Astrocyte of the spinal cord (primary cell): Measurements from ENCODE around the gene AQP10.
"Not testable (repeated sequence)": the region's sequence is repeated elsewhere in the genome, so short reads cannot be mapped to it uniquely, and the experiment has no call there.

Experiments used
- DNase-seq: peaks from one replicate; pipeline ENCODE4 v3.0.0; 2011; ENCODE audit warnings: low read depth, low spot score
- H3K4me3 ChIP-seq: 2 replicates; pipeline ENCODE4 v1.5.1; 2011; ENCODE audit warnings: low read depth, mild to moderate bottlenecking, low read length, moderate library complexity
- CTCF ChIP-seq: IDR thresholded peaks from 2 replicates; pipeline ENCODE4 v1.5.1; 2012; ENCODE audit warnings: low read depth, mild to moderate bottlenecking, low read length, inconsistent platforms
- in situ Hi-C: cut with HindIII; loops from 2 replicates; pipeline ENCODE4 v1.10.0; 2017; ENCODE audit warnings: low sequenced_read_pairs

Gene AQP10

GRCh38 chr1:154313066-154313356, 7.9 kb upstream of the AQP10 start:
- no peak for DNase-seq
- TF ChIP-seq CTCF = no peak
- no peak overlapping the region for H3K4me3 ChIP-seq
- in situ Hi-C loops = no loop called here

GRCh38 chr1:154314226-154314625, 6.7 kb upstream of the AQP10 start:
- H3K4me3 ChIP-seq, in situ Hi-C loops, DNase-seq: not testable (repeated sequence)

- in situ Hi-C loops = no loop called here
- TF ChIP-seq CTCF = no peak
- no peak for DNase-seq
- H3K4me3 ChIP-seq = no peak overlapping the region
These were observed 4.2 kb upstream of the AQP10 start for GRCh38 chr1:154316704-154317103.

GRCh38 chr1:154318386-154318785, 2.5 kb upstream of the AQP10 start:
- DNase-seq = no peak
- no peak for TF ChIP-seq CTCF
- no peak overlapping the region for H3K4me3 ChIP-seq
- in situ Hi-C loops = no loop called here

- H3K4me3 ChIP-seq, in situ Hi-C loops, DNase-seq: not testable (repeated sequence)
These were observed 679 bp downstream of the AQP10 start for GRCh38 chr1:154321609-154321934.

GRCh38 chr1:154323493-154323892, 2.6 kb downstream of the AQP10 start:
- no peak for TF ChIP-seq CTCF
- in situ Hi-C loops = no loop called here
- no peak overlapping the region for H3K4me3 ChIP-seq
- DNase-seq = no peak

- in situ Hi-C loops = no loop called here
- no peak for DNase-seq
- no peak overlapping the region for H3K4me3 ChIP-seq
- TF ChIP-seq CTCF = no peak
These were observed 3.3 kb downstream of the AQP10 start for GRCh38 chr1:154324241-154324640.

GRCh38 chr1:154324669-154325582, 4.0 kb downstream of the AQP10 start, which contains the start of gene ATP8B2:
ATP8B2 (plus strand) TSS chr1:154325525; CDS start chr1:154328142, 2,617 bp downstream.
- peak; percentile 75 for DNase-seq
- H3K4me3 ChIP-seq = peak within 1 kb of the TSS; percentile 62
- in situ Hi-C loops = no loop called here
- TF ChIP-seq CTCF = peak; percentile 98
